HepG2 (cell line): ENCODE data around the gene CKAP2L. TPM values are rescaled to one million over a fixed set of nuclear protein-coding genes. Genes with fewer than 3 reads are reported as not detected.

Experiments used
- ARNT ChIP-seq: fragments of 450-650 bp; IDR thresholded peaks from 2 replicates; pipeline ENCODE4 v1.6.1; 2017
- CREM ChIP-seq, 2 experiments: sonication (generic) in 1 of 2; formaldehyde crosslinking in 1 of 2; IDR thresholded peaks; 2 replicates each; pipeline versions ENCODE4 v1.4.0 to v1.6.1; 2016 to 2020; ENCODE audit warnings: antibody characterized with exemption in 1 of 2, mild to moderate bottlenecking in 1 of 2, missing genetic modification reagents in 1 of 2
- GABPA ChIP-seq, 2 experiments: IDR thresholded peaks; 2 replicates each; pipeline ENCODE4 v1.6.1; 2011 to 2016; ENCODE audit warnings: low read depth in 2 of 2, low read length in 1 of 2, missing biosample characterization in 1 of 2, missing genetic modification characterization in 1 of 2
- HDAC6 ChIP-seq: fragments of 200-600 bp; sonication (generic); IDR thresholded peaks from 2 replicates; pipeline ENCODE4 v1.7.0; 2017; ENCODE audit warnings: mild to moderate bottlenecking, antibody characterized with exemption, low read length, low read depth
- POGK ChIP-seq: sonication (generic); formaldehyde crosslinking; conservative IDR thresholded peaks from 2 replicates; pipeline ENCODE4 v1.8.0; 2022; ENCODE audit warnings: mild to moderate bottlenecking, moderate library complexity, missing genetic modification reagents
- PRDM4 ChIP-seq: sonication (generic); formaldehyde crosslinking; IDR thresholded peaks from 2 replicates; pipeline ENCODE4 v1.9.0; 2021; ENCODE audit warnings: missing genetic modification reagents, borderline replicate concordance
- RARA ChIP-seq: IDR thresholded peaks from 2 replicates; pipeline ENCODE4 v1.6.1; 2016; ENCODE audit warnings: missing genetic modification reagents, missing compliant biosample characterization
- ZBTB26 ChIP-seq: IDR thresholded peaks from 2 replicates; pipeline ENCODE4 v1.6.1; 2016; ENCODE audit warnings: missing compliant biosample characterization, missing genetic modification reagents, borderline replicate concordance
- ZNF124 ChIP-seq: sonication (generic); formaldehyde crosslinking; IDR thresholded peaks from 2 replicates; pipeline ENCODE4 v1.4.0; 2020; ENCODE audit warnings: missing genetic modification reagents
- ZNF232 ChIP-seq: sonication (generic); formaldehyde crosslinking; IDR thresholded peaks from 2 replicates; pipeline ENCODE4 v1.4.0; 2020; ENCODE audit warnings: missing genetic modification reagents, borderline replicate concordance
- ZNF318 ChIP-seq: sonication (generic); formaldehyde crosslinking; IDR thresholded peaks from 2 replicates; pipeline ENCODE4 v1.4.0; 2020; ENCODE audit warnings: mild to moderate bottlenecking, missing genetic modification reagents
- ZNF615 ChIP-seq: sonication (generic); formaldehyde crosslinking; IDR thresholded peaks from 2 replicates; pipeline ENCODE4 v1.5.0; 2020; ENCODE audit warnings: mild to moderate bottlenecking, missing genetic modification reagents, borderline replicate concordance
- ZNF772 ChIP-seq: sonication (generic); formaldehyde crosslinking; IDR thresholded peaks from 2 replicates; pipeline ENCODE4 v1.5.0; 2020; ENCODE audit warnings: mild to moderate bottlenecking, missing genetic modification reagents
- polyA plus RNA-seq, 8 experiments: library from polyadenylated mRNA; depleted of rRNA in 3 of 8; stranded (reverse) in 7 of 8; unstranded in 1 of 8; fragments of >200 nt; fragmentation: Illumina TruSeq in 4 of 8; extraction: Trizol in 4 of 8; gene quantifications; 2 replicates each; pipeline versions ENCODE4 v1.2.1 to v1.2.3, GENCODE V29; 2011 to 2016; ENCODE audit warnings: low read depth in 4 of 8, missing spikeins in 1 of 8, mixed read lengths in 1 of 8; ENCODE audit not compliant: insufficient read depth in 1 of 8
- total RNA-seq, 5 experiments: library from RNA; depleted of rRNA; stranded (reverse); fragments of >200 nt; fragmentation: Illumina TruSeq; extraction: Trizol; gene quantifications; 2 replicates each; pipeline ENCODE4 v1.2.3, GENCODE V29; 2016; ENCODE audit warnings: low read depth in 1 of 5

The CKAP2L gene
- total and polyA plus RNA-seq, 2 of the 13 experiments (the other 11 are each of a cell fraction or from before 2014, with no cell fraction given) = 7.1 to 9.5 TPM

- TF ChIP-seq ZNF318 (CRISPR knock-in tag) (0 out of 2 replicates have a peak, but pooled peaks have one; percentile 26), CREM (IDR thresholded peaks at IDR 0.05) (peak; percentile 95), CREM (CRISPR knock-in tag; IDR thresholded peaks at IDR 0.05) (no peak), ZNF124 (CRISPR knock-in tag) (no peak; the same call in 1 of the 2 replicates), ARNT (no peak), ZNF772 (CRISPR knock-in tag) (no peak; the same call in 1 of the 2 replicates), GABPA (IDR thresholded peaks at IDR 0.05; ENCODE audit: low read depth, low read length) (no peak), GABPA (CRISPR knock-in tag; IDR thresholded peaks at IDR 0.05; ENCODE audit: low read depth) (peak; percentile 65), ZNF615 (CRISPR knock-in tag) (no peak), RARA (CRISPR knock-in tag) (no peak), POGK (peak; percentile 99), ZBTB26 (no peak), ZNF232 (peak; percentile 86), HDAC6 (no peak), PRDM4 (CRISPR knock-in tag) (0 out of 2 replicates have a peak, but pooled peaks have one; percentile 47)
Measured at GRCh38 chr2:112764071-112765044, at the start of gene CKAP2L (continued).
